Ramos (cell line): ENCODE data around the gene MDFI.

Experiments
- in situ Hi-C: fragments of 300-500 bp; cut with MboI; formaldehyde crosslinking; loops from one replicate; pipeline ENCODE4 v1.14.3; 2022; ENCODE audit warnings: low sequenced_read_pairs; ENCODE audit not compliant: unreplicated experiment

MDFI gene

GRCh38 chr6:41696788-41697187 lies 58.5 kb downstream of the MDFI start:
- in situ Hi-C loops: no loop called here

- in situ Hi-C loops: no loop called here
Observed at GRCh38 chr6:41697861-41698781, 59.9 kb downstream of the MDFI start.

GRCh38 chr6:41699063-41699462 lies 60.8 kb downstream of the MDFI start:
- in situ Hi-C loops: no loop called here

- in situ Hi-C loops: no loop called here
Observed at GRCh38 chr6:41700463-41701347, 62.4 kb downstream of the MDFI start.

GRCh38 chr6:41702089-41702745 lies 63.9 kb downstream of the MDFI start:
- in situ Hi-C loops: no loop called here

GRCh38 chr6:41702771-41703494 lies 64.7 kb downstream of the MDFI start:
- in situ Hi-C loops: no loop called here
